Brain microvascular endothelial cell (primary cell): ENCODE results near the gene MYL5.
A peak's percentile ranks its signal among the peaks of the same experiment; 100 is the strongest.
"Not testable (repeated sequence)": the region's sequence is repeated elsewhere in the genome, so short reads cannot be mapped to it uniquely, and the experiment has no call there.

ENCODE experiments used
- DNase-seq: peaks from one replicate; pipeline ENCODE4 v3.0.0-alpha.2; 2020
- H3K27ac ChIP-seq: fragments of 250-450 bp; sonication (Bioruptor Pico); 2 replicates; pipeline ENCODE4 v1.5.1; 2020; ENCODE audit warnings: mild to moderate bottlenecking, moderate library complexity
- H3K27me3 ChIP-seq: fragments of 250-450 bp; sonication (Bioruptor Pico); replicated peaks from 2 replicates; pipeline ENCODE4 v1.5.1; 2020; ENCODE audit warnings: mild to moderate bottlenecking
- H3K36me3 ChIP-seq: fragments of 250-450 bp; sonication (Bioruptor Pico); replicated peaks from 2 replicates; pipeline ENCODE4 v1.5.1; 2020; ENCODE audit warnings: mild to moderate bottlenecking
- H3K4me3 ChIP-seq: 2 replicates; pipeline ENCODE4 v1.5.1; 2011; ENCODE audit warnings: low read depth, mild to moderate bottlenecking, control low read depth, low read length, moderate library complexity
- in situ Hi-C: cut with HindIII; loops from 2 replicates; pipeline ENCODE4 v1.10.0; 2017; ENCODE audit warnings: low sequenced_read_pairs, low pct_ligation_motif_present
- TF ChIP-seq, protein P1 (sequence below): IDR thresholded peaks from 2 replicates; pipeline ENCODE4 v1.5.1; 2011; ENCODE audit warnings: low read depth, mild to moderate bottlenecking, moderate library complexity, low read length, control low read depth, inconsistent platforms; ENCODE audit errors: missing control alignments

Gene MYL5

DNA sequence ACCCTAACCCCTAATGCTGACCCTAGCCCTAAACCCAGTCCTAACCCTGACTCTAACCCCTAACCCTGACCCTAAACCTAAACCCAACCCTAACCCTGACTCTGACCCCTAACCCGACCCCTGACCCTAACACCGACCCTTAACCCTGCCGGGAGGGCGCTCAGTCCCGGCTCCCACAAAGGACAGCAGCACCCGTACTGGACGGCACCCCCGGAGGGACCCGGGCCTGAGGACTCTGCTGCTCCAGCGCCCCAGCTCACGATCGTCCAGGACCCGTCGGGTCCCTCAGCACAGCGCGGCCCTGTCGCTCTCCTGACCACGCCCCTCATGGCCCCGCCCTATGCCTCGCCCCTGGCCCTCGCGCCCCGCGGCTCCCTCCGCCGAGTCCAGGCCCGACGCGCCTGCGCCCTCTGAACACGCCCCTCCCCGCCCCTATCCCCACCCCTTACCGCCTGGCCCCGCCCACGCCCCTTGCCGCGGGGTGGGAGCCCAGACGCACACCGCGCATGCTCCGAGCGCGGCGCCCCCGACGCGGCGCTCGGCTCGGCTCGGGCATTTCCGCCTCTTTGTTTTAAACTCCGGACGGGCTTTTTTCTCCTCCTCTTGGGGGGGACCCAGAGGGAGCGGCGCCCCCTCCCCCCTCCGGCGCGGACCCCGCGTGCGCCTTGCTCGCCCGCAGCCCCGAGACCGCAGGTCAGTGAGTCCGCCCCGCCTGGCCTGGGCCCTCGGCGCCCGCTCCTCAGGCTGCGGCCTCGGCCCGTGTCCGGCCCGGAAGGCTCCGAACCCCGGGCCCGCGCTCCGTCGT, 31.1 kb downstream of the MYL5 start, which contains the start of gene PCGF3:
PCGF3 (plus strand) TSS at position 555 of the 805 bp plus-strand sequence. CDS start 27,849 bp downstream, outside the sequence.
- peaks cover 7% of the 10 kb centered on the region for H3K36me3 ChIP-seq
- H3K27ac ChIP-seq = peak within 1 kb of the TSS; percentile 99
- TF ChIP-seq, protein P1, sequence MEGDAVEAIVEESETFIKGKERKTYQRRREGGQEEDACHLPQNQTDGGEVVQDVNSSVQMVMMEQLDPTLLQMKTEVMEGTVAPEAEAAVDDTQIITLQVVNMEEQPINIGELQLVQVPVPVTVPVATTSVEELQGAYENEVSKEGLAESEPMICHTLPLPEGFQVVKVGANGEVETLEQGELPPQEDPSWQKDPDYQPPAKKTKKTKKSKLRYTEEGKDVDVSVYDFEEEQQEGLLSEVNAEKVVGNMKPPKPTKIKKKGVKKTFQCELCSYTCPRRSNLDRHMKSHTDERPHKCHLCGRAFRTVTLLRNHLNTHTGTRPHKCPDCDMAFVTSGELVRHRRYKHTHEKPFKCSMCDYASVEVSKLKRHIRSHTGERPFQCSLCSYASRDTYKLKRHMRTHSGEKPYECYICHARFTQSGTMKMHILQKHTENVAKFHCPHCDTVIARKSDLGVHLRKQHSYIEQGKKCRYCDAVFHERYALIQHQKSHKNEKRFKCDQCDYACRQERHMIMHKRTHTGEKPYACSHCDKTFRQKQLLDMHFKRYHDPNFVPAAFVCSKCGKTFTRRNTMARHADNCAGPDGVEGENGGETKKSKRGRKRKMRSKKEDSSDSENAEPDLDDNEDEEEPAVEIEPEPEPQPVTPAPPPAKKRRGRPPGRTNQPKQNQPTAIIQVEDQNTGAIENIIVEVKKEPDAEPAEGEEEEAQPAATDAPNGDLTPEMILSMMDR = no peak
- peak within 1 kb of the TSS; percentile 77 for H3K4me3 ChIP-seq
- H3K27me3 ChIP-seq = no peaks in the 10 kb centered on the region
- in situ Hi-C loops = no loop called here
- peak; percentile 91 for DNase-seq

DNA sequence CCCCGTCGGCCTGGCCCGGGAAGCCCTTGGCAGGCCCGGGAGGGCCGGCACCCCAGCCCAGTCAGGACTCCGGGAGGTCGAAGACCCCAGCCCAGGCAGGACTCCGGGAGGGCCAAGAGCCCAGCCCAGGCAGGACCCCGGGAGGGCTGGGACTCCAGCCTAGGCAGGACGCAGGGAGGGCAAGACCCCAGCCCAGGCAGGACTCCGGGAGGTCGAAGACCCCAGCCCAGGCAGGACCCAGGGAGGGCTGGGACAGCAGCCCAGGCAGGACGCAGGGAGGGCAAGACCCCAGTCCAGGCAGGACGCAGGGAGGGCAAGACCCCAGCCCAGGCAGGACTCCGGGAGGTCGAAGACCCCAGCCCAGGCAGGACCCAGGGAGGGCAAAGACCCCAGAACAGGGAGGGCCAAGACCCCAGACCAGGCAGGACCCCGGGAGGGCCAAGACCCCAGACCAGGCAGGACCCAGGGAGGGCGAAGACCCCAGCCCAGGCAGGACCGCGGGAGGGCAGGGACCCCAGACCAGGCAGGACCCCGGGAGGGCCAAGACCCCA, 31.8 kb downstream of the MYL5 start:
- H3K27ac ChIP-seq = peak overlapping the region; percentile 99
- H3K4me3 ChIP-seq = peak overlapping the region; percentile 77
- in situ Hi-C loops, DNase-seq, H3K27me3 ChIP-seq, H3K36me3 ChIP-seq: not testable (repeated sequence)

DNA sequence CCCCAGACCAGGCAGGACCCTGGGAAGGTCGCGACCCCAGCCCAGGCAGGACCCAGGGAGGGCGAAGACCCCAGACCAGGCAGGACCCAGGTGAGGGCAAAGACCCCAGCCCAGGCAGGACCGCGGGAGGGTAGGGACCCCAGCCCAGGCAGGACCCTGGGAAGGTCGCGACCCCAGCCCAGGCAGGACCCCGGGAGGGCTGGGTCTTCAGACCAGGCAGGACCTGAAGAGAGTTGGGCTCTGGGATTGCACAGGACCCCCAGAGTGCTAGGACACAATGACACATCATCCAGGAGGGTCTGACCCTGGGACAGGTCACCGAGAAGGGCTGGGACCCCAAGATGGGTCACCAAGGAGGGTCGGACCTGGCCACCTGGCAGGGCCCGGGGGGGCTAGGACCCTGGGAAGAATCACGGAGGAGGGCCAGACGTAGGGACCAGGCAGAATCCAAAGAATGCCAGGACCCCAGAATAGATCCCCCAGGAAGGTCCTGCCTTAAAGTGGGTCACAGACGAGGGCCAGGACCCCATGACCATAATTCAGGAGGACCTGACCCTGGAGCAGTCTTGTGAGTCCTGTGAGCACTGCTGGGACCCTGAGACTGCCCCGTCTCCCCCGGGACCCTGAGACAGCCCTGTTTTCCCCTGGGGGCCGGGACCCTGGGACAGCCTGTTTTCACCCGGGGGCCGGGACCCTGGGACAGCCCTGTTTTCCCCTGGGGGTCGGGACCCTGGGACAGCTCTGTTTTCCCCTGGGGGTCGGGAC, 32.7 kb downstream of the MYL5 start:
- Histone ChIP-seq H3K4me3 (peak overlapping the region; percentile 77), H3K27ac (no peak overlapping the region), H3K36me3 (peaks cover 7% of the 10 kb centered on the region), H3K27me3 (no peaks in the 10 kb centered on the region)
- in situ Hi-C loops = no loop called here
- DNase-seq = no peak
- TF ChIP-seq, protein P1 = no peak

DNA sequence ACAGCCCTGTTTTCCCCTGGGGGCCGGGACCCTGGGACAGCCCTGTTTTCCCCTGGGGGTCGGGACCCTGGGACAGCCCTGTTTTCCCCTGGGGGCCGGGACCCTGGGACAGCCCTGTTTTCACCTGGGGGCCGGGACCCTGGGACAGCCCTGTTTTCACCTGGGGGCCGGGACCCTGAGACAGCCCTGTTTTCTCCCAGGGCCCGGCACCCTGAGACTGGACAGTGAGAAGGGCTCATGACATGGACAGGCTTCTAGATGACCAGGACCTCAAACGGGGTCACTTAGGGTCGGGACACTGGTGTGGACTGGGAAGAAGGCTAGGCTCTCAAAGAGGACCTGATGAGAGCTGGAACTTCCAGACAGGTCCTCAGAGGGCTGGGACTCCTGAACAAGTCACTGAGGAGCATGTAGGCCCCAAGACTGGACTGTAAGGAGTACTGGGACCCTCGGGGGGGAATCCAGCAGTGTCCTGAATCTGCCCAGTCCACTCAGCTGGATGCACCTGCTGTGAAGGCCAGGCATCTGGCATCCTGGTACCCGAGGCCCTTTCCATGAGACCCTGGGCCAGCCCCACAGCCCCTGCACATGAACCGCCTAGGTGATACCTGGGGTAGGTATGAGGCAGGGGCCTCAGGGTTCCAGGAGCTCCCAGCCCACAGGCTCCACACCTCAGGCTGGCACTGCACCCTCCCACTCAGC, 33.7 kb downstream of the MYL5 start:
- in situ Hi-C loops = no loop called here
- no peak for DNase-seq
- Histone ChIP-seq H3K4me3 (no peak overlapping the region), H3K27ac (no peak overlapping the region), H3K36me3 (peaks cover 7% of the 10 kb centered on the region), H3K27me3 (no peaks in the 10 kb centered on the region)
- TF ChIP-seq, protein P1 = no peak

DNA sequence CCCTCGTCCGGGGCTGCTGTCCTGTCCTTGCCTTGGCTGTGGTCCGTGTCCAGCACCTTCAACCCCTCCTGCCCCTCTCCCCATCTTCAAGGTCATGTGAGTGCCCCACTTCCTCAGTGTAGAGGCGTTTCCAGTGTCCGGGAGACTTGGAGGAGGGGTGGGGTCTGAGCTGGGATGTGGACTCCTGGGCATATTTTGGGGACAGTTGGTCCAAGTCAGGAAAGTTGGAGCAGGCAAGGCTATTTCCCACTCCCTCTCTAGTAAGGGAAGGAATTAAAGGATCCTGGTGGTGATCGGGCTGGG, 34.2 kb downstream of the MYL5 start:
- Histone ChIP-seq H3K36me3 (peaks cover 7% of the 10 kb centered on the region), H3K27ac (no peak overlapping the region), H3K27me3 (no peaks in the 10 kb centered on the region), H3K4me3 (no peak overlapping the region)
- DNase-seq = no peak
- in situ Hi-C loops = no loop called here
- TF ChIP-seq, protein P1 = no peak

DNA sequence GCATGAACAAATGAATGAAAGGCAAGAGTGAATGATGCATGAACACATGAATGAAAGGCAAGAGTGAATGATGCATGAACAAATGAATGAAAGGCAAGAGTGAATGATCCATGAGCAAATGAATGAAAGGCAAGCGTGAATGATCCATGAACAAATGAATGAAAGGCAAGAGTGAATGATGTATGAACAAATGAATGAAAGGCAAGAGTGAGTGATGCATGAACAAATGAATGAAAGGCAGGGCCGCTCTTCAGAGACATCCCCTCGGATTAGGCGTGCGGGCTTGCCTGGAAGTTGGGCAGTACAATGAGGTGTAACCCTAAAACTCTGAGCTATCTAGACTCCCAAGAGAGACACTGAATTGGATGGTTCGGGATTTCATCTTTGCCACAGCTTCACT, 35.0 kb downstream of the MYL5 start:
- Histone ChIP-seq H3K27ac (no peak overlapping the region), H3K4me3 (no peak overlapping the region), H3K27me3 (no peaks in the 10 kb centered on the region), H3K36me3 (peaks cover 11% of the 10 kb centered on the region)
- in situ Hi-C loops = no loop called here
- DNase-seq = no peak
- TF ChIP-seq, protein P1 = no peak
